ENCODE measurements around the gene KRT2. TPM values are rescaled to one million over a fixed set of nuclear protein-coding genes. Genes with fewer than 3 reads are reported as not detected.

The KRT2 gene
- total RNA-seq, 1 experiment from 2014 or later, result not detected

DNA sequence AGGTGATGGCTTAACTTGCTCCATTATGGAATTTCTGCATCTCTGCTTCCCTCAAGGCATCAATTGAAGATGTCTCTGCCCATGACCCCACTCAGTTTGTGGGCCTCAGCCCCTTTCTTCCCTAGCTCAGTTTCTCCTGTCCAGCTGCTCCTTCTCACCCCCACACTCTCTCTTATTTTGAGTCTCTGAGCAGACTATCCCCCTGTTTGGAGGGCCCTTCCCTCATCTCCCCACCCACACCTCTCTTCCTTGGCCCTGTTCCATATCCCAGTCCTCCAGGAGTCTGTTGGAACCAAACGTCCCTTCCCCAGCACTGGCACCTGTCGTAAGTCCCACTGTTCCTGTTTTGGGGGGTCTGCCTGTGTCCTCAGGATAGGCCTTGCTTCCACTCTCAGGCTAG is 36.5 kb upstream of the KRT2 start:
- CTCF ChIA-PET, result interaction anchor here (7.1 kb wide), 1 partner anchor 182 kb away, joined by 64 read pairs; no protein-coding TSS in a partner anchor

DNA sequence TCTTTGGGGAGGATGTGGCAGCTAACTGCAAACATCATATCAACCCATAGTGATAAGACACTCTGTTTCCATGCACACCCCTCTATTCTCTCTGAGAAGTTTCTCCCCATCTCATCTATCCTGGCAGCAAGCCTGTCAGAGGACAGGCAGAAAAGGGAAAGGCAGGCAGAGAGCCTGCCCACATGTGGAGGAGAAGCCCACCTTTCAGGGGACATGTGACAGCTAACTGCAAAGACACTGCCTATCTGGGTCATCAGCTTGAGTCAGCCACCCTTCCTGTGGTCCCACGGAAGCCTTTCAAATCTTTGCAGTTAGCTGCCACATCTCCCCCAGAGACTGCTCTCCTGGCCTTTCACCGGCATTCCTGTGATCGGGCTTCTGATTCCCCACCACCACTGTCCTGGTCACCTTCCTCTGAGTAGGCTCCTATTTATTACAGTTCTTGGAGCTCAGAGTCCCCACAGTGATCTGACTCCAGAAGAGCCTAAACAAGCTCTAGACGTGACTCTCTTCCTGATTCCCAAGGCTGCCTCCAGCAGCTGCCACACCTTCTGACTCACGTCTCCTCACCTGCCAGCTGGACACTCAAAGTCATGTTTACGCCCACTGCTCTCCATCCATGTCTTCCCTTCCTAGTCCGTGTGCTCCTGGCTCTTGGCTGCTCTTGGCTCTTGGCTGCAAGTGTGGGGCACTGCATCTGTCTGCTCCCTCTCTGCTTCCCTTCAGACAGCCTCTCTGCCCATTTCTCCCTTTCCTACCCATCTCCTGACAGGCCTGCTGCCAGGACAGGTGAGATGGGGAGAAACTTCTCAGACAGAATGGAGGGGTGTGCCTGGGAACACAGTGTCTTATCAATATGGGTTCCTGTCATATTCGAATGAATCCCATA is 35.7 kb upstream of the KRT2 start:
- no peak overlapping the region for H3K27ac Mint-ChIP-seq
- H3K9me3 Mint-ChIP-seq, result no peaks in the 10 kb centered on the region
- ChIA-PET POLR2A (no interaction called here), CTCF (interaction anchor here (0.7 to 7.1 kb wide), 3 partner anchors 178 to 192 kb away, joined by 3 to 64 read pairs (median 4); no protein-coding TSS in a partner anchor)
- no peak overlapping the region for H3K4me3 Mint-ChIP-seq
- H3K4me1 Mint-ChIP-seq, result peaks cover 18% of the 10 kb centered on the region
- H3K36me3 Mint-ChIP-seq, result no peaks in the 10 kb centered on the region
- no peak for DNase-seq (ENCODE audit: low spot score)
- peaks cover 45% of the 10 kb centered on the region for H3K27me3 Mint-ChIP-seq (ENCODE audit: low read depth)
- ATAC-seq, result no peak
- TF ChIP-seq TCF7 (CRISPR knock-in tag; IDR thresholded peaks at IDR 0.05; ENCODE audit: low read depth) (no peak), NR1H2 (CRISPR knock-in tag; IDR thresholded peaks at IDR 0.05) (no peak), ZNF396 (CRISPR knock-in tag; IDR thresholded peaks at IDR 0.05; ENCODE audit: borderline replicate concordance) (no peak), MXD4 (CRISPR knock-in tag; IDR thresholded peaks at IDR 0.05; ENCODE audit: borderline replicate concordance) (no peak)
- TF ChIP-seq, protein P1, sequence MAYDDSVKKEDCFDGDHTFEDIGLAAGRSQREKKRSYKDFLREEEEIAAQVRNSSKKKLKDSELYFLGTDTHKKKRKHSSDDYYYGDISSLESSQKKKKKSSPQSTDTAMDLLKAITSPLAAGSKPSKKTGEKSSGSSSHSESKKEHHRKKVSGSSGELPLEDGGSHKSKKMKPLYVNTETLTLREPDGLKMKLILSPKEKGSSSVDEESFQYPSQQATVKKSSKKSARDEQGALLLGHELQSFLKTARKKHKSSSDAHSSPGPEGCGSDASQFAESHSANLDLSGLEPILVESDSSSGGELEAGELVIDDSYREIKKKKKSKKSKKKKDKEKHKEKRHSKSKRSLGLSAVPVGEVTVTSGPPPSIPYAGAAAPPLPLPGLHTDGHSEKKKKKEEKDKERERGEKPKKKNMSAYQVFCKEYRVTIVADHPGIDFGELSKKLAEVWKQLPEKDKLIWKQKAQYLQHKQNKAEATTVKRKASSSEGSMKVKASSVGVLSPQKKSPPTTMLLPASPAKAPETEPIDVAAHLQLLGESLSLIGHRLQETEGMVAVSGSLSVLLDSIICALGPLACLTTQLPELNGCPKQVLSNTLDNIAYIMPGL (CRISPR knock-in tag; IDR thresholded peaks at IDR 0.05), result no peak
- TF ChIP-seq, protein P2, sequence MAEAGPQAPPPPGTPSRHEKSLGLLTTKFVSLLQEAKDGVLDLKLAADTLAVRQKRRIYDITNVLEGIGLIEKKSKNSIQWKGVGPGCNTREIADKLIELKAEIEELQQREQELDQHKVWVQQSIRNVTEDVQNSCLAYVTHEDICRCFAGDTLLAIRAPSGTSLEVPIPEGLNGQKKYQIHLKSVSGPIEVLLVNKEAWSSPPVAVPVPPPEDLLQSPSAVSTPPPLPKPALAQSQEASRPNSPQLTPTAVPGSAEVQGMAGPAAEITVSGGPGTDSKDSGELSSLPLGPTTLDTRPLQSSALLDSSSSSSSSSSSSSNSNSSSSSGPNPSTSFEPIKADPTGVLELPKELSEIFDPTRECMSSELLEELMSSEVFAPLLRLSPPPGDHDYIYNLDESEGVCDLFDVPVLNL (CRISPR knock-in tag; IDR thresholded peaks at IDR 0.05; ENCODE audit: borderline replicate concordance, low read depth), result no peak
- TF ChIP-seq, protein P3, sequence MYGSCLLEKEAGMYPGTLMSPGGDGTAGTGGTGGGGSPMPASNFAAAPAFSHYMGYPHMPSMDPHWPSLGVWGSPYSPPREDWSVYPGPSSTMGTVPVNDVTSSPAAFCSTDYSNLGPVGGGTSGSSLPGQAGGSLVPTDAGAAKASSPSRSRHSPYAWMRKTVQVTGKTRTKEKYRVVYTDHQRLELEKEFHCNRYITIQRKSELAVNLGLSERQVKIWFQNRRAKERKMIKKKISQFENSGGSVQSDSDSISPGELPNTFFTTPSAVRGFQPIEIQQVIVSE (CRISPR knock-in tag; IDR thresholded peaks at IDR 0.05; ENCODE audit: borderline replicate concordance), result no peak
- TF ChIP-seq, protein P4, sequence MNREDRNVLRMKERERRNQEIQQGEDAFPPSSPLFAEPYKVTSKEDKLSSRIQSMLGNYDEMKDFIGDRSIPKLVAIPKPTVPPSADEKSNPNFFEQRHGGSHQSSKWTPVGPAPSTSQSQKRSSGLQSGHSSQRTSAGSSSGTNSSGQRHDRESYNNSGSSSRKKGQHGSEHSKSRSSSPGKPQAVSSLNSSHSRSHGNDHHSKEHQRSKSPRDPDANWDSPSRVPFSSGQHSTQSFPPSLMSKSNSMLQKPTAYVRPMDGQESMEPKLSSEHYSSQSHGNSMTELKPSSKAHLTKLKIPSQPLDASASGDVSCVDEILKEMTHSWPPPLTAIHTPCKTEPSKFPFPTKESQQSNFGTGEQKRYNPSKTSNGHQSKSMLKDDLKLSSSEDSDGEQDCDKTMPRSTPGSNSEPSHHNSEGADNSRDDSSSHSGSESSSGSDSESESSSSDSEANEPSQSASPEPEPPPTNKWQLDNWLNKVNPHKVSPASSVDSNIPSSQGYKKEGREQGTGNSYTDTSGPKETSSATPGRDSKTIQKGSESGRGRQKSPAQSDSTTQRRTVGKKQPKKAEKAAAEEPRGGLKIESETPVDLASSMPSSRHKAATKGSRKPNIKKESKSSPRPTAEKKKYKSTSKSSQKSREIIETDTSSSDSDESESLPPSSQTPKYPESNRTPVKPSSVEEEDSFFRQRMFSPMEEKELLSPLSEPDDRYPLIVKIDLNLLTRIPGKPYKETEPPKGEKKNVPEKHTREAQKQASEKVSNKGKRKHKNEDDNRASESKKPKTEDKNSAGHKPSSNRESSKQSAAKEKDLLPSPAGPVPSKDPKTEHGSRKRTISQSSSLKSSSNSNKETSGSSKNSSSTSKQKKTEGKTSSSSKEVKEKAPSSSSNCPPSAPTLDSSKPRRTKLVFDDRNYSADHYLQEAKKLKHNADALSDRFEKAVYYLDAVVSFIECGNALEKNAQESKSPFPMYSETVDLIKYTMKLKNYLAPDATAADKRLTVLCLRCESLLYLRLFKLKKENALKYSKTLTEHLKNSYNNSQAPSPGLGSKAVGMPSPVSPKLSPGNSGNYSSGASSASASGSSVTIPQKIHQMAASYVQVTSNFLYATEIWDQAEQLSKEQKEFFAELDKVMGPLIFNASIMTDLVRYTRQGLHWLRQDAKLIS (CRISPR knock-in tag; IDR thresholded peaks at IDR 0.05; ENCODE audit: borderline replicate concordance), result no peak

More for the DNA sequence above, 36.5 kb upstream of the KRT2 start:
- H3K9me3 Mint-ChIP-seq, result no peaks in the 10 kb centered on the region
- peaks cover 18% of the 10 kb centered on the region for H3K4me1 Mint-ChIP-seq
- TF ChIP-seq FOXK1 (CRISPR knock-in tag; IDR thresholded peaks at IDR 0.05) (no peak), ZNF263 (CRISPR knock-in tag; IDR thresholded peaks at IDR 0.05; ENCODE audit: low read depth) (no peak), OVOL2 (CRISPR knock-in tag; IDR thresholded peaks at IDR 0.05; ENCODE audit: borderline replicate concordance) (no peak), HMGA2 (CRISPR knock-in tag; IDR thresholded peaks at IDR 0.05) (no peak), ATF1 (CRISPR knock-in tag; IDR thresholded peaks at IDR 0.05) (no peak), ZNF416 (CRISPR knock-in tag; IDR thresholded peaks at IDR 0.05) (no peak), RORB (CRISPR knock-in tag; IDR thresholded peaks at IDR 0.05) (no peak), ZNF138 (CRISPR knock-in tag; conservative IDR thresholded peaks at IDR 0.05) (no peak)
- TF ChIP-seq, protein P4 (CRISPR knock-in tag; IDR thresholded peaks at IDR 0.05; ENCODE audit: borderline replicate concordance), result no peak
- TF ChIP-seq, protein P5, sequence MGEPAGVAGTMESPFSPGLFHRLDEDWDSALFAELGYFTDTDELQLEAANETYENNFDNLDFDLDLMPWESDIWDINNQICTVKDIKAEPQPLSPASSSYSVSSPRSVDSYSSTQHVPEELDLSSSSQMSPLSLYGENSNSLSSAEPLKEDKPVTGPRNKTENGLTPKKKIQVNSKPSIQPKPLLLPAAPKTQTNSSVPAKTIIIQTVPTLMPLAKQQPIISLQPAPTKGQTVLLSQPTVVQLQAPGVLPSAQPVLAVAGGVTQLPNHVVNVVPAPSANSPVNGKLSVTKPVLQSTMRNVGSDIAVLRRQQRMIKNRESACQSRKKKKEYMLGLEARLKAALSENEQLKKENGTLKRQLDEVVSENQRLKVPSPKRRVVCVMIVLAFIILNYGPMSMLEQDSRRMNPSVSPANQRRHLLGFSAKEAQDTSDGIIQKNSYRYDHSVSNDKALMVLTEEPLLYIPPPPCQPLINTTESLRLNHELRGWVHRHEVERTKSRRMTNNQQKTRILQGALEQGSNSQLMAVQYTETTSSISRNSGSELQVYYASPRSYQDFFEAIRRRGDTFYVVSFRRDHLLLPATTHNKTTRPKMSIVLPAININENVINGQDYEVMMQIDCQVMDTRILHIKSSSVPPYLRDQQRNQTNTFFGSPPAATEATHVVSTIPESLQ (CRISPR knock-in tag; IDR thresholded peaks at IDR 0.05), result no peak
- TF ChIP-seq, protein P6, sequence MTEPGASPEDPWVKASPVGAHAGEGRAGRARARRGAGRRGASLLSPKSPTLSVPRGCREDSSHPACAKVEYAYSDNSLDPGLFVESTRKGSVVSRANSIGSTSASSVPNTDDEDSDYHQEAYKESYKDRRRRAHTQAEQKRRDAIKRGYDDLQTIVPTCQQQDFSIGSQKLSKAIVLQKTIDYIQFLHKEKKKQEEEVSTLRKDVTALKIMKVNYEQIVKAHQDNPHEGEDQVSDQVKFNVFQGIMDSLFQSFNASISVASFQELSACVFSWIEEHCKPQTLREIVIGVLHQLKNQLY (CRISPR knock-in tag; IDR thresholded peaks at IDR 0.05), result no peak
- ATAC-seq, result no peak
- DNase-seq (ENCODE audit: low spot score), result no peak
- POLR2A ChIA-PET, result no interaction called here
- no peak overlapping the region for H3K4me3 Mint-ChIP-seq
- H3K27ac Mint-ChIP-seq, result no peak overlapping the region
- peaks cover 50% of the 10 kb centered on the region for H3K27me3 Mint-ChIP-seq (ENCODE audit: low read depth)
- H3K36me3 Mint-ChIP-seq, result no peaks in the 10 kb centered on the region
